T-helper 1 cell (primary cell): ENCODE results near the gene ERVH48-1.
"Not testable (repeated sequence)": the region's sequence is repeated elsewhere in the genome, so short reads cannot be mapped to it uniquely, and the experiment has no call there.

Experiments
- DNase-seq, 5 donors: peaks; one replicate each; pipeline ENCODE4 v3.0.0-alpha.2; 2012 to 2020
- total RNA-seq, 4 donors: gene quantifications; one replicate each; lab custom pipeline; 2026; lab: John Stamatoyannopoulos, UW

The ERVH48-1 gene
- total RNA-seq: 0 to 0.27 (median 0.04) reads per million in 4 donors

- no peak for DNase-seq
These were observed at the start of gene ERVH48-1 for GRCh38 chr21:42925114-42925926. ERVH48-1 (minus strand) TSS chr21:42925630; CDS start chr21:42919006, 6,624 bp downstream.

DNA sequence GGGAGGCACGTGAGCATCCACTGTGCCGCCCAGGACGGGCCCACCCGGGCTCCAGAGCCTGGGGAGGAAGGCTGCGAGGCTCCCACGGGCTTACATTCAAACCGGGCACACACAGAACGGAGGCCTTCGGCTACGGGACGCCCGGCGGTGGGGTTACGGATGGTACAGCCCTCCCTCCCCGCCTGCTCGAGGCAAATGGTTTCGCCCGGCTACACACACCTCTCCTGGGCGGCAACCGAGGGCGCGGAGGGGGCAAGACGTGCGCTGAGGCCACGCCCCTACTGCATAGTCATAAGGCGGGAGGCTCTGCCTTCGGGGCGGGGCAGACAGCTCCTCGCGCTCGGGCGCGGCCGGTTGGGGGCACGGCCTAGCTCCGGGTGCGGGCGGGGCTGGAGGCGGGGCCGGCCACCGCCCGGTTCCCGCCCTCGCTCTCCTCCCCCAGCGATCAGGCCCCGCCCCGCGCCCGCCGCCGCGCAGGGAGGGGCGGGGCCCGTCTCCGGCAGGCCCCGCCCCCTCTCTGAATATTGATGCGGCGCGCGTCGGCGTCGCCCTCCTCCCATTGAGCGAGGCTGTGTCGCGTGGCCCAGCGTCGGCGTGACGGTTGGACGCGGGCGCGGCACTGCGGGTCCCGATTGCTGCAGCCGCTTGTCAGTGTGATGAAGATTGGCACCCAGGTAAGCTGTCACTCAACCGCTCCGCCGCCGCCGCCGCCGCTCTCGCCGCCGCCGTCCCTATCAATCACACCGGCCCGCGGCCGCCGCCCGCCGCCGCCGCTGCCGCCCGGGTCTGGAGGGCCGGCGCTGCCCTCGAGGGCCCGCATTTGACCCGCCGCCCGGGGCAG lies 48.8 kb upstream of the ERVH48-1 start, which contains the start of gene PKNOX1:
TSS of gene PKNOX1 (plus strand) at position 572 of the 841 bp plus-strand sequence. CDS start 29,820 bp downstream, outside the sequence.
- DNase-seq: peak; percentile 98 to 100 (median 99)

GRCh38 chr21:42973309-42973990 lies 48.0 kb upstream of the ERVH48-1 start:
- no peak for DNase-seq

DNA sequence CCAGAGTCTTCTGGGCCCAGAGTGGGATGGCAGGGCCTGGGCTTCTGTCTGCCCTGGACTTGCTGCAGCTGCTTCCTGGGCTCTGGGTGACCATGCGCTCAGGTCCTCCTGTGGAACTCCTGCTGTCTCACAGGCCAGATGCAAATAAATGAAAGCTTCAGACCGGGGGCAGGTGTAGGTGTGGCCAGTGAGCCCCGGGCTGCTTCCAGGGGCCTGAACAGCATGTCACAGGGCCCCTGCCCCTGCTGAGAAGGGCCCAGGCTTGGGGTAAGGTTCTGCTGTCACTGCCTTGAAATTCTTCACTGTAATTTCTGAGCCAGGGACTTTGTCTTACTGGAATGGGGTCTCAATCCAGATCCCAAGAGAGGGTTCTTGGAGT lies 46.5 kb upstream of the ERVH48-1 start:
- DNase-seq: no peak

- DNase-seq: no peak
These were observed 45.7 kb upstream of the ERVH48-1 start for GRCh38 chr21:42970946-42971653.

DNA sequence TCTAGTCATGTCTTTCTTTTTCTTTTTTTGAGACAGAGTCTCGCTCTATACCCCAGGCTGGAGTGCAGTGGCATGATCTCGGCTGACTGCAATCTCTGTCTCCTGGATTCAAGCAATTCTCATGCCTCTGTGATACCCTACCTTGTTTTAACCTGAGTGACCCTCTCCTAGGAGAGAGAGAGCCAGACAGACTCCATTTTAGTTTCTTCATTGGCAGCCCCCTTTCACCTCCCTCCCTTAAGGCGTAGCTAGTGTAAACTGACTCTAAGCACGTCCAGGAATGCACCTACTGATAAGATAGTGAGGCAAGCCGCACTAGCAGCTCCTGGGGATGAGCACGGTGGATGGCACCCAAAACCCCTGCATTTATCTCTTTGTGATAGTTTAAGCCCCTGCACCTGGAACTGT lies 43.8 kb upstream of the ERVH48-1 start:
- no peak for DNase-seq

GRCh38 chr21:42967616-42968015 lies 42.2 kb upstream of the ERVH48-1 start:
- not testable (repeated sequence) for DNase-seq

GRCh38 chr21:42965211-42965560 lies 39.8 kb upstream of the ERVH48-1 start:
- no peak for DNase-seq

DNA sequence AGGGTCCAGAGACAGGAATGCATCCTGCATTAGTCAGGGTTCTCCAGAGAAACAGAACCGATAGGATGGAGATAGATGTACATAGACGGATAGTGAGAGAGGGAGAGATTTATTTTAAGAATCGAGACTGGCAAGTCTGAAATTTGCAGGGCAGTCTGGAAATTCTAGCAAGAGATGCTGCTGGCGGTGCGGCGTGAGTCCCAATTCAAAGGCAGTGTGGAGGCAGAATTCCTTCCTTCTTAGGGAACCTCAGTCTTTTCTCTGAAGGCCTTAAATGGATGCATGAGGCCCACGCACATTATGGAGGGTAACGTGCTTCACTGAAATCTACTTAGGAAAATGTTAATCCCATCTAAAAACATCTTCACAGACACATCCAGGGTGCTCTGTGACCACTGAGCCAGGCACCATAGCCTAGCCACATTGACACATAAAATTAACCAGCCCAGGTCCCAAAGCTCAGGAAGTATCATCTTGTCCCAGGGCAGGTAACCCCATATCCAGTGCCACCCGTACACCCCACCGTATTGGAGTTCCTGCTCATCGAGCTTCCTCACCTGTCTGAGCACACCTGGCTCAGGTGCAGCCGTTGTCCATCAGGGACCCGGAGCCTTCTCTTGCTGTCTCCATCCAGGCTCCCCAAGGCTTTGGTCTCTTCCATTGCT lies 39.2 kb upstream of the ERVH48-1 start:
- no peak for DNase-seq

DNA sequence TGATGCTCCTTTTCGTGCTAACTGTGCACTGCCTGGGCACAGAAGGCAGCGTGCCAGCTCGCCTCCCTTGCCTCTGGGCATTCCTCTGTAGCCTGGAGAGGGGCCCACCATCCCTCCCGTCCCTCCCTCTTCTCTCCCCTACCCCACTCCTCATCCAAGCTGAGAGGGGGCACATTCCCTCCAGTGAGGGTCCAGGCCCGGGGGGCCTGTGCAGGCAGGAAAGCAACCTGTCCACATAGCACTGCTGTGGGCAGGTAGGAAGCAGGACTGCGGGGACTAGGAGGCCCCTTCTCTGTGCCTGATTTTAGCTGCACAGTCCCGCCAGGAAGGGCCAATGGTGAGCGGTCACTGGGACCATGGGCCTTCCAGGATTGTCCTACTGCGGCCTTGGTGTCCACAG lies 38.7 kb upstream of the ERVH48-1 start:
- DNase-seq: no peak

DNA sequence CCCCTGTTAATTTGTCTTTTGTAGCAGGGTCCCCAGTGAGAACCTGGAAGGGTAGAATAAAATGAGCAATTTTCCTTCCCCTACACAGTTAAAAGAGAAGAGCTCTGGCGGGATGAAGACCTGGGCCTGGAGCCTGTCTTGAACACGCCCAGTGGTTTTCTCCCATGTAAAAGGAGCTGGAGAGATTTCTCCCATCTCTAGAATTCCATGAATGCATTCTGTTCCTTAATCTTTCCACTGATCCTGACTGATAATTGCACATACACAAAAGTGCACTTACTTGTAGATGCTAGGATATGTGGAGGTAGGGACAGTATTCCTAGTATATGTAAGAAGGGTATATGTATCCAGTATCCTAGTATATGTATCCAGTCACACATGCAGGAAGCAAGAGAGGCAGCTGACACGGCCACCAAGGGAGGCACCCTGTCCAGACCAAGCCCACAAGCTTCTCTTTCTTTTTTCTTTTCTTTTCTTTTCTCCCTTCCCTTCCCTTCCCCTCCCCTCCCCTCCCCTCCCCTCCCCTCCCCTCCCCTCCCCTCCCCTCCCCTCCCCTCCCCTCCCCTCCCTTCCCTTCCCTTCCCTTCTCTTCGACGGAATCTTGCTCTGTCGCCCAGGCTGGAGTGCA lies 37.1 kb upstream of the ERVH48-1 start:
- DNase-seq: no peak

DNA sequence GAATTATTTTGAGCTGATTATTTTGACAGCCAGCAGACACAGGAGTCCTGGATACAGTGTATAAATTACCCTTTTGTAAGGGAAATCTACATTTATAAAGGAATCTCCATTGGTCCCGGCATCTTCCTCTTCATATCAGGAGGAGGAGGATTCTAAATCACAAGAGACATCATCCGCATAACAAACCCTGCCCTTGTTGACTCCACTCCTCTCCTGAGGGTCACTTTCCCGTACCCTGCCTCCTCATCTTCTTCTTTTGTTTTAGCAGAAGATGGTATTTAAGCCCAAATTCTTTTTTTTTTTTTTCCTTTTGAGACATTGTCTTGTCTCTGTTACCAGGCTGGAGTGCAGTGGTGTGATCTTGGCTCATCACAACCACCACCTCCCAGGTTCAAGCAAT lies 34.3 kb upstream of the ERVH48-1 start:
- DNase-seq: no peak

DNA sequence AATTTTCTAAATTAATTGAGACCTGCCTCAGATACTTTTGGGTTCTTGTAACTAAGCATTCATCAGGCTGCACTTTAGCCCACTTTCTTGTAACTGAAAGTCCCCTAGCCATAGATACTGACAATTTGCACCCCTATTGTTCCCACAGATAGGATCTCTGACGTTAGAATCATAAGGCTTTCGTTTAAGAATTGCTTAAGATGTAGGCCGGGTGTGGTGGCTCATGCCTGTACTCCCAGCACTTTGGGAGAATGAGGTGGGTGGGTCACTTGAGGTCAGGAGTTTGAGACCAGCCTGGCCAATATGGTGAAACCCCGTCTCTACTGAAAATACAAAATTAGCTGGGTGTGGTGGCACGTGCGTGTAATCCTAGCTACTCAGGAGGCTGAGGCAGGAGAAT lies 32.7 kb upstream of the ERVH48-1 start:
- not testable (repeated sequence) for DNase-seq

DNA sequence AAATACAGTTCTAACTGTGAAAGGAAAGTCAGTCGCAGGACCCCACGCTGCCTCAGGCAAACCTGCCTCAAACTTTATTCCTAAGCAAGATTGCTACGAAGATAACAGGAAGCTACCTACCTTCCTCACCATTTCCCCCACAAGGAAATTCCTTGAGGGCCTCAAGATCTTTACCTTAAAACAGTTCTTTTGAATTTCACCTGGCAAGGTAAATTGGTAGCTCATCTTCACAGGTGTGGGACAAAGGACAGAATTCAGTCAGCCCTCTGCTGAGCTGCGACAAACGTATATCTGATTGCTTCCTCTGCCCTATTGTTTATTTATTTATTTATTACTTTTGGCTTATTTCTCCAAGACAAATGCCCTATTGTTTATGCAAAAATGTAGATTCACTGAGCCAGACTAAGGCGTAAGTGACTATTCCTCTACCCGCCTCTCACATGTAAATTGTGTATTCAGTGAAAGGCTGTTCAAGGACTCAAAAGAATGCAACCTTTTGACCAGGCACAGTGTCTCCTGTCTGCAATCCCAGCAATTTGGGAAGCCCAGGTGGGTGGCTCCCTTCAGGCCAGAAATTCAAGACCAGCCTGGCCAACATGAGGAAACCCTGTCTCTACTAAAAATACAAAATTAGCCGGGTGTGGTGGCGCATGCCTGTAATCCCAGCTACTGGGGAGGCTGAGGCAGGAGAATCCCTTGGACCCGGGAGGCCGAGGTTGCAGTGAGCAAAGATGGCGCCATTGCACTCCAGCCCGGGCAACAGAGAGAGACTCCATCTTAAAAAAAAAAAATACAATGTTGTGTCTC lies 31.6 kb upstream of the ERVH48-1 start:
- no peak for DNase-seq

GRCh38 chr21:42951193-42951592 lies 25.8 kb upstream of the ERVH48-1 start:
- not testable (repeated sequence) for DNase-seq

DNA sequence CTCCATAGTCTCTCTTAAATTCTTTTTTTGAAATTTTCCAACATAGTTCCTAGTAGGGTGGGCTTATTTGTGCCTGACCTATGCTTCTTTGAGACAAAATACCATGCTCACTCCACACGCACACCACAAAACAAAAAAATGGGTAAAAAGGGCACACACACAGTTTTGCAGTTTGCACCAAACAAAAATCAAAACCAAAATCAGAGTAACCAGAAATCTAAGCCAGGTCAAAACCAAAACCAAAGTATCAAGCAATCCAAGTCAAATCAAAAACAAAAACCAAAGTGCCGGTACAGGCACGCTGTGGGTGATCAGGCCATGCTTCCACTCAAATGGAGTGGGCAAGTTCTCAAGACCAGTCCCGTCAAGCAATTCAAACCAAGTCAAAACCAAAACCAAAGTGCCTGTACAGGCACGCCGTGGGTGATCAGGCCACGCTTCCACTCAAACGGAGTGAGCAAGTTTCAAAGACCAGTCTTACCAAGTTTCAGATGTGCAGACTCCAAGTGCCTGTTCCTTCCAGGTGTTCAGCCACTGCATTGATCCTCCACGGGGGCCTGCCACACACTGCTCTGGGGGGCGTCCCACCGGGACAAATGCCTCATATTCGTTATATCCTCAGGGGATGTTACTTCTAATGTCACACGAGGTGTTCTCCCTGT lies 23.8 kb upstream of the ERVH48-1 start:
- DNase-seq: not testable (repeated sequence)

DNA sequence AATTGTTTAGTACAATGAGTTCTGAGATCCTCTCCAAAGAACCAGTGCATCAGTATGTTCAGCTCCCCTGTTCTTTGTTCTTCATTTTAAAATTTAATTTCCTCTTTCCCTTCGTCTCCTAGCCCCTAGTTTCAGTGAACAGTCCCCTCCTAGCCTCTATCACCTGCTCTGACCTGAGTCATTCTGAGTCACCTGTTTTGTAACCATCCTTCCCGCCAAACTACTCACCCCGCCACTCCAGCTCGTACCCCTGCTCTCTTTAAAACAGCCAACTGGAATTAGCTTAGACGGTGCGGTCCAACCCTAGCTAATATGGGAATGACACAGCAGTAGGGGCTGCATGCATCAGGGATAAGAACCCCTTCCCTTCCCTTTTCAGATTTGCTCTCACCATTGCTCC lies 16.8 kb upstream of the ERVH48-1 start:
- no peak for DNase-seq

GRCh38 chr21:42941696-42942085 lies 16.3 kb upstream of the ERVH48-1 start:
- DNase-seq: no peak

DNA sequence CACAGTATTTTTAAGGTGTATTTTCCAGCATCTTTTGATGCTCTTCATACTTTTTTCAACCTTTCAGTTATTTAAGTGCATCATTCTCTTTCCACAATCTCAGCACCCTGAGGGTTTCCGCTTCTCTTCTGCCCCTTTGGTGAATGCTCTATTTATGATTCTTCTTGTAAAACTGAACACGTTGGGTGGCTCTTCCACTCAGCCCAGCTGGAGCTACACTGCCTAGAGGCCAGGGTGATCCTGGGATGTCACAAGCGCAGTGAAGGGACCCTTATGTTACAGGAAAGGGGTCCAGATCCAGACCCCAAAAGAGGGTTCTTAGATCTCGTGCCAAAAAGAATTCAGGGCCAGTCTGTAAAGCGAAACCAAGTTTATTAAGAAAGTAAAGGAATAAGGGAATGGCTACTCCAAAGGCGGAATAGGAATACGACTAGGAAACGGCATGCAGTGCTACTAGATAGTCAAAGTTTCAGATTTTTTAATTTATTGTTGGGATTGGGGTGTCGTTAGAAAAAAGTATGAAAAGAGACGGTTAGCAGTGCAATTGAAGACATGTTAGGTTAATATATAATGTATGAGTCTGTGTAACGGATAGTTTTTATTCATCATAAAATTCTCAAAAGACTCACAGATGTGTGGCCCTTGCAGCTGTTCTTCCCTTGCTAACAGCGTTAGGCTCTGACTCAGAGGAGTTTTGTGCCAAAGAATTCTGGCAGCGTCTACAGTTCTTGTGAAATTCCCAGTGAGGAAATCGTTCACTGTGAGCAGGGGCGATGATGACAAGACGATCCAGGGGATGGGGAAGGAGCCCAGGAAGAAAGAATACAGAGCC lies 14.4 kb upstream of the ERVH48-1 start:
- DNase-seq: no peak
